Thyroid gland (tissue), 4 donors: ENCODE measurements around the gene BUD31.

Experiments
- CTCF ChIP-seq, 6 experiments: fragments of 200-600 bp in 3 of 6; fragments of 450-650 bp in 3 of 6; sonication (generic) in 3 of 6; IDR thresholded peaks; one replicate each; pipeline ENCODE4 v1.5.1; 2016 to 2019; ENCODE audit warnings: antibody characterized with exemption in 6 of 6, mild to moderate bottlenecking in 2 of 6, inconsistent platforms in 1 of 6, moderate library complexity in 1 of 6
- POLR2A ChIP-seq, 2 donors: fragments of 450-650 bp; IDR thresholded peaks; one replicate each; pipeline ENCODE4 v1.6.1; 2017; ENCODE audit warnings: antibody characterized with exemption in 2 of 2, mild to moderate bottlenecking in 2 of 2, moderate library complexity in 1 of 2

GRCh38 chr7:99455874-99456273, 47.1 kb downstream of the BUD31 start:
- TF ChIP-seq CTCF (IDR thresholded peaks at IDR 0.05) (no peak), POLR2A (IDR thresholded peaks at IDR 0.05) (no peak)
